Measurements from ENCODE around the gene DBH. TPM values are rescaled to one million over a fixed set of nuclear protein-coding genes. Genes with fewer than 3 reads are reported as not detected.

The DBH gene
- total RNA-seq, 2 donors from 2014 or later = not detected

DNA sequence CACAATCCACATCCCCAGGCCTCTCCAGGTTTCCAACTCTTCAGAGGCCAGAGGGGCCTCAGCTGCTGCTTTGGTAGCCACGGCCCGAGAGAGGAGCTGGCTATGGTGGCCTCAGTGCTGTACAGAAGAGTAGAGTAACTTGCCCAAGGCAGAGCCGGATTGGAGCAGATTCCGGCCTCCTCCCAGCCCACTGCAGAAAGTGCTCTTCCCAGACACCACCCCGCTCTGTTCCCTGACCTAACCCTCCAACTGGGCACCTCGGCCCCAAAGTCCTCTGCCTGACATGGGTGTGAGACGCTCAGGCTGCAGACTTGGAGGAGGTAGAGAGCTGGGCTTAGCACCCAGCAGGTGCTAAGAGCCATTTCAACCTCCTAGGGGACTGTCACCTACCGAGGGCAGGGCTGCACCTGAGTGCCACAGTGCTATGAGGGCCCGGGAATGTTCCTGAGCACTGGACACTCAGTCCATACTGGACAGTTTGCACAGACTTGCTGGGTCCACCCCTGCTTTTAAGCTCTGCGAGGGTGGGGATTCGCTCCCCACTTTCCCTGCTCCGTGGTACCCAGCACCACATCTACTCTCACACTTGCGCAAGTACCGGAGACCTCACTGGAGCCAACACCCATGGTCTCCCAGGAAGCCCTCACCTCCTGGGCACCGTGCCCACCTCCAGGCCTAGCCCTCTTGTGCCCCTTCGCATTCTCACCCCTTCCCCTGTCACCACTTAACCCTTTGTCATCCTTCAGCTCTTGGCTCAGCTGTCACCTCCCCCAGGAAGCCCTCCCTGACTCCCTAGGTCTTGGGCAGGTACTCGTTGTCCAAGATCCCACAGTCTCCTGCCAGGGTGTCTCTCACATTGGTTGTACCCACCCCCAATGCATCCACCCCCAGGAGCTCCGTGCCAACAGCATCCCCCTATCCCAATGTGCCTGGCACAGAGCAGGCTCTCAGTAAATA, 49.8 kb downstream of the DBH start:
- H3K27ac ChIP-seq = no peak overlapping the region
- no peak overlapping the region for H3K4me3 ChIP-seq
- H3K27me3 ChIP-seq = no peaks in the 10 kb centered on the region
- peaks cover 0 to 24% of the 10 kb centered on the region in 2 donors for H3K4me1 ChIP-seq
- DNase-seq (ENCODE audit: low spot score) = no peak
- TF ChIP-seq, protein P1, sequence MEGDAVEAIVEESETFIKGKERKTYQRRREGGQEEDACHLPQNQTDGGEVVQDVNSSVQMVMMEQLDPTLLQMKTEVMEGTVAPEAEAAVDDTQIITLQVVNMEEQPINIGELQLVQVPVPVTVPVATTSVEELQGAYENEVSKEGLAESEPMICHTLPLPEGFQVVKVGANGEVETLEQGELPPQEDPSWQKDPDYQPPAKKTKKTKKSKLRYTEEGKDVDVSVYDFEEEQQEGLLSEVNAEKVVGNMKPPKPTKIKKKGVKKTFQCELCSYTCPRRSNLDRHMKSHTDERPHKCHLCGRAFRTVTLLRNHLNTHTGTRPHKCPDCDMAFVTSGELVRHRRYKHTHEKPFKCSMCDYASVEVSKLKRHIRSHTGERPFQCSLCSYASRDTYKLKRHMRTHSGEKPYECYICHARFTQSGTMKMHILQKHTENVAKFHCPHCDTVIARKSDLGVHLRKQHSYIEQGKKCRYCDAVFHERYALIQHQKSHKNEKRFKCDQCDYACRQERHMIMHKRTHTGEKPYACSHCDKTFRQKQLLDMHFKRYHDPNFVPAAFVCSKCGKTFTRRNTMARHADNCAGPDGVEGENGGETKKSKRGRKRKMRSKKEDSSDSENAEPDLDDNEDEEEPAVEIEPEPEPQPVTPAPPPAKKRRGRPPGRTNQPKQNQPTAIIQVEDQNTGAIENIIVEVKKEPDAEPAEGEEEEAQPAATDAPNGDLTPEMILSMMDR (IDR thresholded peaks at IDR 0.05) = no peak
- H3K9me3 ChIP-seq = no peaks in the 10 kb centered on the region
- H3K36me3 ChIP-seq = no peaks in the 10 kb centered on the region

DNA sequence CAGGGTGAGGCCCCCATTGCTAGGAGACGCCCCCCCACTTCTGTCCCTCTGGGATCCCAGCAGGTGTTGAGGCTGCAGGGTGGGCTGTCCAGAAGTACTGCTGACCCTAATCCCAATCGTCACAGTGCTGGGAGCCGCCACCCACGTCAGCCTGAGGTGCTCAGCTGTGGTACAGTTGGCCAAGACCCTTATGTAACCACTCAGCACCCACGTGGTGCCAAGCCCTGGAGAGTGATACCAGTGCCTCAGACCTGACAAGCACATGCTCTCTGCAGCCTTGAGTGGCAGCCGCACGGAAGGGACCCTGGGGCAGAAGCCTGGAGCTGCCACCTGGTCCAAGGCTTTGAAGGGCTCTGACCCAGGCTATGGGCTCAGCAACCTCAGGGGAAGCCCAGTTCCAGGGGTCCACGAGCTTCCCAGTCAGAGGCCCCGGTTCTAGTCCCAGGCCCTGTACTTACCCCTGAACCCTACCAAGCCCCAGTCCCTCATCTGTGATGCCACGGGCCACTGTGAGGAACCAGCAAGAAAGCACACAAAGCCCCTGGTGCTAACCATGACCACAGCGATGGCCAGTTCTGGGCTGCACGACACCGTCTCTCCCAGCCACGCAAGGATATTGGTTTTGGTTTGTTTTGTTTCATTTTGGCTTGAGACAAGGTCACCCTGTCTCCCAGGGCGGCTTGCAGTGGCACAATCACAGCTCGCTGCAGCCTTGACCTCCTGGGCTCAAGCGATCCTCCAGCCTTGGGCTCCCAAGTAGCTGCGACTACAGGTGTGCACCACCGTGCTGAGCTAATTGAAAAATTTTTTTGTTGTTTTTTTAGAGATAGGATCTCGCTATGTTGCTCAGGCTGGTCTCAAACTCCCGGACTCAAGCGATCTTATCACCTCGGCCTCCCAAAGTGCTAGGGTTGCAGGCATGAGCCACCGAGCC, 50.7 kb downstream of the DBH start:
- Histone ChIP-seq H3K9me3 (no peaks in the 10 kb centered on the region), H3K4me1 (peaks cover 0 to 24% of the 10 kb centered on the region in 2 donors), H3K36me3 (no peaks in the 10 kb centered on the region), H3K27ac (no peak overlapping the region), H3K4me3 (no peak overlapping the region), H3K27me3 (no peaks in the 10 kb centered on the region)
- TF ChIP-seq, protein P1 (IDR thresholded peaks at IDR 0.05) = no peak
- no peak for DNase-seq (ENCODE audit: low spot score)

DNA sequence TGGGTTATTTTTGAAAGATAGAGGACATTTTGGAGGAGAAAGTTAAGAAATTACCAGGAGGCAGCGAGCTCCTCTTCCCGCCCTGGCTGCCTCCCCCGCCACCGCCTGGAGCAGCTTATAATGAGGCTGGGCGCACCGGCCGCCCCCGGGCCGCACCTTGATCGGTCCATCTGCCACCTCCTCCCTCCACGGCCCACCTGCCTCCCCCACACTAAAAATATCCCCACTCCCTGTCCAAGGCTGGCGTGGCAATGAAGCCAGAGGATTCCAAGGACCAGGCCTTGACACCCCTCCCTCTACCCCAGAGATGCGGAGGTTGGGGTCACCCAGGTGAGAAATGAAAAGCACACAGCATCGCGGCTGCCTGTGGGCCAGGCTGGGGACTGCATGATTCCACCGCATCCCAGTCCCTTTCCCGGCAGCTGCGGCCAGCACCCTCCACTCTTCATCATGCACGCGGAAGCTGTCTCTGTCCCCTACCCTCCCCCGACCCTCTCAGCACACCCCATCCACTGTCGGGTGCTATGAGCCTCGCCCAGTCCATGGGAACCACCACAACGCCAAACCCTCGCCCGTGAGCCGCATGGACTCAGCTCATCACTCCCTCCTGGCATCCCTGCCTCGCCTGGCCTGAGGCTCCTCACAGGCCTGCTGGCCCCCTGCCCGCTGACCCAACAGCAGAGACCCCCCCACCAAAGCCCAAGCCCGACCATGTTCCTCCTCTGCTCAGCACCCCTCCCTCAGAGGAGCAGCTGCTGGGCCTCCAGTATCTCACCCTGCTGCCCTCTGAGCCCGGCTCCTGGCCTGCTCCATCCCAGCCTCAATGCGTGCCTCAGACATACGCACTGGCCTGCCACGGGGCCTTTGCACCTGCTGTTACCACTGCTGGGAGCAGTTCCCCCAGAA, 51.9 kb downstream of the DBH start:
- H3K36me3 ChIP-seq = no peaks in the 10 kb centered on the region
- H3K4me3 ChIP-seq = no peak overlapping the region
- H3K27ac ChIP-seq = no peak overlapping the region
- peaks cover 0 to 18% of the 10 kb centered on the region in 2 donors for H3K4me1 ChIP-seq
- DNase-seq (ENCODE audit: low spot score) = no peak
- H3K27me3 ChIP-seq = no peaks in the 10 kb centered on the region
- TF ChIP-seq, protein P1 (IDR thresholded peaks at IDR 0.05) = no peak
- H3K9me3 ChIP-seq = no peaks in the 10 kb centered on the region

DNA sequence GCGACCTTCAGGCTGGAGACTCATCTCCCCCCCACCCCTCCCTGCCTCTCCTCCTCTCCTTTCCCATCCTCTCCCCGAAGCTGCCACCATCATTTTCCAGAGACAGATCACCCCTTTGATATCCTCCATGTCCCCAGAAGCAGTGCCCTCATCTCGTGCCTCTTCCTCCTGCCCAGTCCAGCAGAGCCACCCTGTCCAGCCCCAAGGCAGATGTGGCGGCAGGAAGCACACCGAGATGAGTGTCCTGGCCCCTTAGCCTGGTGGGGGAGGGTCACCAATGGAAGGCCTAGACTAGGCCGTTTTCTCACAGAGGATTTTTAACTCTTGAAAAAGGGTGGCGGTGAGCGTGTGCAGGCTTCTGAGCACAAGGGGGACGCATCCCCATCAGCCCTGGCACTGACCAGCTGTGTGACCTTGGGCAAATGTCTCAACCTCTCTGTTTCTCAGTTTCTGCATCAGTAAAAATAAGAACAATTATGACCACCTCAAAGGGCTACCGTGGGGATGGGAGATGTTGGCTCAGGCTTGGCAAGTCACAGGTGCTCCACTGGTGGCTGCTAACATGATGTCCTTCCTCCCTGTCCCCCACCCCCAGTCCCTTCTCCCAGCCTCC, 53.1 kb downstream of the DBH start:
- H3K4me3 ChIP-seq = no peak overlapping the region
- TF ChIP-seq, protein P1 (IDR thresholded peaks at IDR 0.05) = no peak
- no peak overlapping the region for H3K27ac ChIP-seq
- H3K27me3 ChIP-seq = no peaks in the 10 kb centered on the region
- H3K9me3 ChIP-seq = no peaks in the 10 kb centered on the region
- H3K4me1 ChIP-seq = peaks cover 0 to 7% of the 10 kb centered on the region in 2 donors
- no peak for DNase-seq (ENCODE audit: low spot score)
- H3K36me3 ChIP-seq = no peaks in the 10 kb centered on the region
